Right atrium auricular region (tissue), 2 donors: Measurements from ENCODE around the gene HPCA. TPM values are rescaled to one million over a fixed set of nuclear protein-coding genes. Genes with fewer than 3 reads are reported as not detected.

Source experiments
- DNase-seq: peaks from one replicate; pipeline ENCODE4 v3.0.0-alpha.2; 2019; ENCODE audit warnings: low spot score
- H3K27ac ChIP-seq, 2 donors: fragments of 200-600 bp; sonication (generic); 1 replicate in 1 of 2; 2 replicates in 1 of 2; pipeline ENCODE4 v1.5.1; 2016 to 2019
- H3K27me3 ChIP-seq, 2 donors: fragments of 200-600 bp; sonication (generic); one replicate each; pipeline versions ENCODE4 v1.5.1 to v1.6.0; 2017 to 2019
- H3K36me3 ChIP-seq: fragments of 200-600 bp; sonication (generic); one replicate; pipeline ENCODE4 v1.5.1; 2016
- H3K4me1 ChIP-seq, 2 donors: fragments of 200-600 bp; sonication (generic); one replicate each; pipeline versions ENCODE4 v1.5.1 to v1.6.0; 2017 to 2019
- H3K4me3 ChIP-seq, 2 donors: fragments of 200-600 bp; sonication (generic); 1 replicate in 1 of 2; 2 replicates in 1 of 2; pipeline ENCODE4 v1.5.1; 2017 to 2019; ENCODE audit warnings: mild to moderate bottlenecking in 1 of 2, moderate library complexity in 1 of 2
- H3K9me3 ChIP-seq, 2 donors: fragments of 200-600 bp; sonication (generic); one replicate each; pipeline ENCODE4 v1.5.1; 2019
- CTCF ChIP-seq, 2 donors: fragments of 200-600 bp; sonication (generic); IDR thresholded peaks; one replicate each; pipeline ENCODE4 v1.5.1; 2019; ENCODE audit warnings: antibody characterized with exemption in 2 of 2
- total RNA-seq, 2 donors: library from RNA; depleted of rRNA; stranded (reverse); fragments of >200 nt; gene quantifications; one replicate each; pipeline ENCODE4 v1.1.0, GENCODE V29; 2016

Gene HPCA
- total RNA-seq, 2 donors from 2014 or later = not detected

GRCh38 chr1:32873484-32873883 is 12.8 kb upstream of the HPCA start:
- H3K27ac ChIP-seq = no peak overlapping the region
- no peaks in the 10 kb centered on the region for H3K36me3 ChIP-seq
- no peaks in the 10 kb centered on the region for H3K27me3 ChIP-seq
- peaks cover 0 to 52% of the 10 kb centered on the region in 2 donors for H3K4me1 ChIP-seq
- no peaks in the 10 kb centered on the region for H3K9me3 ChIP-seq
- no peak for DNase-seq
- TF ChIP-seq CTCF (IDR thresholded peaks at IDR 0.05) = no peak
- H3K4me3 ChIP-seq = no peak overlapping the region

- no peak for TF ChIP-seq CTCF (IDR thresholded peaks at IDR 0.05)
- H3K4me1 ChIP-seq = peaks cover 0 to 50% of the 10 kb centered on the region in 2 donors
- no peak for DNase-seq
- H3K27ac ChIP-seq = no peak overlapping the region
- H3K4me3 ChIP-seq = no peak overlapping the region
- no peaks in the 10 kb centered on the region for H3K9me3 ChIP-seq
- H3K36me3 ChIP-seq = no peaks in the 10 kb centered on the region
- H3K27me3 ChIP-seq = no peaks in the 10 kb centered on the region
These were observed 11.2 kb upstream of the HPCA start for GRCh38 chr1:32874860-32875752.

GRCh38 chr1:32876341-32877210 is 9.7 kb upstream of the HPCA start:
- no peaks in the 10 kb centered on the region for H3K27me3 ChIP-seq
- H3K27ac ChIP-seq = no peak overlapping the region
- DNase-seq = no peak
- no peaks in the 10 kb centered on the region for H3K36me3 ChIP-seq
- H3K4me1 ChIP-seq = peaks cover 0 to 46% of the 10 kb centered on the region in 2 donors
- H3K9me3 ChIP-seq = no peaks in the 10 kb centered on the region
- no peak overlapping the region for H3K4me3 ChIP-seq
- peak; percentile 40 to 91 for TF ChIP-seq CTCF (IDR thresholded peaks at IDR 0.05)

- Histone ChIP-seq H3K27ac (peak overlapping the region; percentile 29 to 39), H3K27me3 (no peaks in the 10 kb centered on the region), H3K4me1 (peaks cover 0 to 46% of the 10 kb centered on the region in 2 donors), H3K36me3 (no peaks in the 10 kb centered on the region), H3K4me3 (no peak overlapping the region), H3K9me3 (no peaks in the 10 kb centered on the region)
- no peak for TF ChIP-seq CTCF (IDR thresholded peaks at IDR 0.05)
- peak; percentile 66 for DNase-seq
These were observed 8.8 kb upstream of the HPCA start for GRCh38 chr1:32877211-32878110.

- Histone ChIP-seq H3K4me3 (no peak overlapping the region), H3K36me3 (no peaks in the 10 kb centered on the region), H3K9me3 (no peaks in the 10 kb centered on the region), H3K27ac (no peak overlapping the region), H3K27me3 (no peaks in the 10 kb centered on the region), H3K4me1 (peaks cover 0 to 42% of the 10 kb centered on the region in 2 donors)
- TF ChIP-seq CTCF (IDR thresholded peaks at IDR 0.05) = no peak
- no peak for DNase-seq
These were observed 8.1 kb upstream of the HPCA start for GRCh38 chr1:32878183-32878582.
